IMR-90 (cell line): ENCODE data around the gene RCE1. TPM values are rescaled to one million over a fixed set of nuclear protein-coding genes. Genes with fewer than 3 reads are reported as not detected.

Source experiments
- ATAC-seq: fragments of 200-7000 bp; cut with Tn5 transposase; 2 replicates; pipeline ENCODE4 v1.9.1; 2020; ENCODE audit warnings: low read depth, mild to moderate bottlenecking, moderate library complexity
- BruUV-seq: library from RNA; stranded (reverse); fragments of 400-500 nt; replicated peaks from 2 replicates; lab custom pipeline; 2021; lab: Mats Ljungman, UMichigan
- CTCF ChIA-PET: fragments of 300-600 bp; formaldehyde crosslinking; extraction: SDS; loops from one replicate; lab custom pipeline; 2021; ENCODE audit warnings: antibody characterized with exemption; lab: Yijun Ruan, JAX
- POLR2A ChIA-PET: fragments of 300-600 bp; sonication (Branson Sonifier 250); formaldehyde crosslinking; loops from one replicate; lab custom pipeline; 2022; ENCODE audit warnings: antibody characterized with exemption; ENCODE audit not compliant: unreplicated experiment; lab: Charles Lee
- DNase-seq: peaks from one replicate; pipeline ENCODE4 v3.0.0; 2013
- H2AFZ ChIP-seq: replicated peaks from 2 replicates; pipeline ENCODE3; 2013; ENCODE audit warnings: low read length, mild to moderate bottlenecking; ENCODE audit not compliant: poor library complexity
- H2AK5ac ChIP-seq: 2 replicates; pipeline ENCODE4 v1.6.1; 2013; ENCODE audit warnings: low read depth, low read length, inconsistent platforms
- H2AK9ac ChIP-seq: replicated peaks from 2 replicates; pipeline ENCODE3; 2013; ENCODE audit warnings: mild to moderate bottlenecking, low read depth, low read length, moderate library complexity; ENCODE audit not compliant: poor library complexity
- H2BK120ac ChIP-seq: 2 replicates; pipeline ENCODE4 v1.6.1; 2013; ENCODE audit warnings: low read depth, low read length, inconsistent platforms
- H2BK15ac ChIP-seq: 3 replicates; pipeline ENCODE4 v1.6.1; 2013; ENCODE audit warnings: low read depth, low read length, inconsistent platforms
- H2BK20ac ChIP-seq: 2 replicates; pipeline ENCODE4 v1.6.1; 2013; ENCODE audit warnings: low read depth, mild to moderate bottlenecking, inconsistent platforms, low read length, moderate library complexity
- H2BK5ac ChIP-seq: 2 replicates; pipeline ENCODE4 v1.6.1; 2013; ENCODE audit warnings: mild to moderate bottlenecking, low read depth, low read length, inconsistent platforms; ENCODE audit not compliant: poor library complexity, severe bottlenecking
- H3K14ac ChIP-seq: replicated peaks from 2 replicates; pipeline ENCODE4 v1.6.1; 2013; ENCODE audit warnings: low read depth, low read length, inconsistent platforms
- H3K18ac ChIP-seq: 2 replicates; pipeline ENCODE4 v1.6.1; 2013; ENCODE audit warnings: low read depth, low read length, control low read depth
- H3K23ac ChIP-seq: 2 replicates; pipeline ENCODE4 v1.6.1; 2013; ENCODE audit warnings: low read depth, low read length, inconsistent platforms
- H3K27ac ChIP-seq: 2 replicates; pipeline ENCODE4 v1.5.1; 2013; ENCODE audit warnings: mild to moderate bottlenecking, control low read depth, low read length; ENCODE audit not compliant: insufficient read depth
- H3K27me3 ChIP-seq: 2 replicates; pipeline ENCODE4 v1.6.1; 2013; ENCODE audit warnings: low read length; ENCODE audit not compliant: control insufficient read depth, insufficient read depth
- H3K36me3 ChIP-seq: 2 replicates; pipeline ENCODE4 v1.6.1; 2013; ENCODE audit warnings: low read length, mixed read lengths; ENCODE audit not compliant: control insufficient read depth, insufficient read depth
- H3K4ac ChIP-seq: 2 replicates; pipeline ENCODE4 v1.6.1; 2013; ENCODE audit warnings: low read depth, low read length, inconsistent platforms
- H3K4me1 ChIP-seq: 2 replicates; pipeline ENCODE4 v1.6.1; 2013; ENCODE audit warnings: low read length, mixed read lengths; ENCODE audit not compliant: control insufficient read depth, insufficient read depth
- H3K4me2 ChIP-seq: 2 replicates; pipeline ENCODE4 v1.6.1; 2013; ENCODE audit warnings: low read depth, mild to moderate bottlenecking, control low read depth, low read length, moderate library complexity
- H3K4me3 ChIP-seq: 2 replicates; pipeline ENCODE4 v1.5.1; 2013; ENCODE audit warnings: low read depth, mild to moderate bottlenecking, control low read depth, low read length, moderate library complexity; ENCODE audit not compliant: insufficient read depth
- H3K56ac ChIP-seq: 2 replicates; pipeline ENCODE4 v1.6.1; 2013; ENCODE audit warnings: low read length, inconsistent platforms; ENCODE audit not compliant: insufficient read depth; ENCODE audit errors: extremely low read depth
- H3K79me1 ChIP-seq, 2 experiments: 2 replicates each; pipeline ENCODE4 v1.6.1; 2013; ENCODE audit warnings: low read length in 2 of 2, inconsistent platforms in 1 of 2, low read depth in 1 of 2
- H3K9ac ChIP-seq: 2 replicates; pipeline ENCODE4 v1.6.1; 2013; ENCODE audit warnings: low read depth, low read length, control low read depth
- H3K9me1 ChIP-seq: 2 replicates; pipeline ENCODE4 v1.6.1; 2013; ENCODE audit warnings: low read length, inconsistent platforms; ENCODE audit not compliant: insufficient read depth
- H3K9me3 ChIP-seq: 2 replicates; pipeline ENCODE4 v1.6.1; 2013; ENCODE audit warnings: low read length; ENCODE audit not compliant: control insufficient read depth, insufficient read depth
- H4K20me1 ChIP-seq: 2 replicates; pipeline ENCODE4 v1.6.1; 2013; ENCODE audit warnings: low read length, inconsistent platforms; ENCODE audit not compliant: insufficient read depth
- H4K5ac ChIP-seq: 2 replicates; pipeline ENCODE4 v1.6.1; 2013; ENCODE audit warnings: mild to moderate bottlenecking, low read depth, low read length, control low read depth
- H4K8ac ChIP-seq, 2 experiments: 2 replicates each; pipeline ENCODE4 v1.6.1; 2013; ENCODE audit warnings: low read depth in 2 of 2, low read length in 2 of 2, control low read depth in 1 of 2, inconsistent platforms in 1 of 2
- H4K91ac ChIP-seq: 2 replicates; pipeline ENCODE4 v1.6.1; 2013; ENCODE audit warnings: low read depth, low read length, inconsistent platforms; ENCODE audit not compliant: insufficient read depth
- CHD1 ChIP-seq: IDR thresholded peaks from 2 replicates; pipeline ENCODE4 v1.6.1; 2012; ENCODE audit warnings: low read depth, low read length, improper control_type of control experiment
- CTCF ChIP-seq: conservative IDR thresholded peaks from 2 replicates; pipeline ENCODE4 v1.5.1; 2012; ENCODE audit warnings: mild to moderate bottlenecking, low read depth, low read length, improper control_type of control experiment
- FOS ChIP-seq: fragments of 150-350 bp; IDR thresholded peaks from 2 replicates; pipeline ENCODE4 v1.6.1; 2016; ENCODE audit warnings: low read depth, low read length
- MAFK ChIP-seq: IDR thresholded peaks from 2 replicates; pipeline ENCODE4 v1.6.1; 2012; ENCODE audit warnings: low read depth, low read length, improper control_type of control experiment
- MAZ ChIP-seq: IDR thresholded peaks from 2 replicates; pipeline ENCODE4 v1.6.1; 2012; ENCODE audit warnings: low read depth, mild to moderate bottlenecking, low read length, improper control_type of control experiment, moderate library complexity, borderline replicate concordance
- MXI1 ChIP-seq: IDR thresholded peaks from 2 replicates; pipeline ENCODE4 v1.6.1; 2012; ENCODE audit warnings: low read depth, mild to moderate bottlenecking, low read length, moderate library complexity, borderline replicate concordance
- NFE2L2 ChIP-seq: fragments of 150-350 bp; IDR thresholded peaks from 2 replicates; pipeline ENCODE4 v1.6.1; 2016; ENCODE audit warnings: low read depth, mild to moderate bottlenecking, low read length
- RAD21 ChIP-seq: IDR thresholded peaks from 2 replicates; pipeline ENCODE4 v1.6.1; 2012; ENCODE audit warnings: low read length, improper control_type of control experiment
- RCOR1 ChIP-seq: IDR thresholded peaks from 2 replicates; pipeline ENCODE4 v1.6.1; 2012; ENCODE audit warnings: mild to moderate bottlenecking, low read length, improper control_type of control experiment; ENCODE audit not compliant: insufficient replicate concordance
- SMC3 ChIP-seq: fragments of 150-350 bp; IDR thresholded peaks from 2 replicates; pipeline ENCODE4 v1.6.1; 2016; ENCODE audit warnings: low read depth, mild to moderate bottlenecking, antibody characterized with exemption, low read length, moderate library complexity
- WGBS, 2 experiments: methylation state at CpG; one replicate each; pipeline versions ENCODE4 v1.1.5 to v1.1.7; 2013; ENCODE audit warnings: missing lambda C conversion rate in 2 of 2; ENCODE audit not compliant: insufficient read length in 1 of 2; ENCODE audit errors: extremely low coverage in 2 of 2; 5-methylcytosine and 5-hydroxymethylcytosine counted together
- dilution Hi-C: fragments of 300-500 bp; cut with HindIII; formaldehyde crosslinking; loops from one replicate; pipeline ENCODE4 v1.14.3; 2018; ENCODE audit warnings: low sequenced_read_pairs; ENCODE audit not compliant: unreplicated experiment
- in situ Hi-C: fragments of 300-500 bp; cut with MboI; formaldehyde crosslinking; loops from 3 replicates; pipeline ENCODE4 v1.14.3; 2019; ENCODE audit warnings: low sequenced_read_pairs, inconsistent platforms, mixed read lengths
- intact Hi-C: fragments of 100-400 bp; cut with micrococcal nuclease; formaldehyde crosslinking; loops from 2 replicates; pipeline ENCODE4 v1.10.0; 2022
- polyA plus RNA-seq, 3 experiments: library from polyadenylated mRNA; depleted of rRNA; stranded (reverse); fragments of >200 nt; gene quantifications; 2 replicates each; pipeline ENCODE4 v1.2.3, GENCODE V29; 2012; ENCODE audit warnings: low replicate concordance in 1 of 3
- total RNA-seq: library from RNA; depleted of rRNA; stranded (reverse); fragments of >200 nt; gene quantifications from 2 replicates; pipeline ENCODE4 v1.2.3, GENCODE V29; 2012
- TF ChIP-seq, protein P1 (sequence below): fragments of 150-350 bp; IDR thresholded peaks from 2 replicates; pipeline ENCODE4 v1.6.1; 2017; ENCODE audit warnings: mild to moderate bottlenecking, antibody characterized with exemption, low read length, low read depth

The RCE1 gene
- total and polyA plus RNA-seq, 2 of the 4 experiments (the other 2 are of a cell fraction), result 6.6 to 19.4 TPM

DNA sequence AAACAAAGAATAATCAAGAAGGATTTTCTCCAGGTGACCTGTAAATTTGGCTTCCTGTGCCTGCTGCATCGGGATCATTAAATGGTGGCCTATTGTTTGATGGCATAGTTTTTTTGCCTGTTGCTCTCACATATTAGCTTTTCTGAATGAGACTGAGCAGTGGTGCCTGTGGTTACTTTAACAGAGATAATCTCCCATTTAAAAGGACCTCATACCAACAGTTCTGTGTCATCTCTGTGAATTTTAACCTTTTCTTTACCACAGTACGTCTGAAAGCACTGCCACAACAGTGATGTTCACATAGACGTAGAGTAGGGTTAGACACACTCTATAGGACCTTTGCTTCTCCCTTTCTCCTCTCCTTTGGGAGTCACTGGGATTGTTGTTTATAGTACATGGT is 22.9 kb upstream of the RCE1 start:
- H3K9ac ChIP-seq, result no peak overlapping the region
- intact Hi-C loops (no loop called here), in situ Hi-C loops (no loop called here), dilution Hi-C loops (no loop called here)
- H4K91ac ChIP-seq, result no peak overlapping the region
- H3K9me1 ChIP-seq, result no peaks in the 10 kb centered on the region
- H3K4me3 ChIP-seq, result no peak overlapping the region
- no peak overlapping the region for H2BK20ac ChIP-seq
- peaks cover 2% of the 10 kb centered on the region; the same call in 1 of the 2 replicates for H3K36me3 ChIP-seq
- ChIA-PET CTCF (interaction anchor here (1.3 kb wide), 1 partner anchor 14 kb away, joined by 4 read pairs; no protein-coding TSS in a partner anchor), POLR2A (no interaction called here)
- no peaks in the 10 kb centered on the region for H3K79me1 ChIP-seq
- DNase-seq, result no peak
- no peak overlapping the region for H2BK15ac ChIP-seq
- BruUV-seq, result no TSS peak
- no peaks in the 10 kb centered on the region for H4K20me1 ChIP-seq
- H4K5ac ChIP-seq, result no peak overlapping the region
- no peak overlapping the region for H2BK120ac ChIP-seq
- H3K56ac ChIP-seq, result no peak overlapping the region
- H2AK9ac ChIP-seq, result no peak overlapping the region
- no peak overlapping the region for H3K4ac ChIP-seq
- WGBS, 2 experiments, result no CpG with 5 or more reads among the region's 3 CpGs
- H3K9me3 ChIP-seq, result no peaks in the 10 kb centered on the region
- H4K8ac ChIP-seq, result no peak overlapping the region
- H3K18ac ChIP-seq, result no peak overlapping the region
- H2AK5ac ChIP-seq, result no peak overlapping the region
- ATAC-seq, result peak; percentile 54; the same call in 1 of the 2 replicates
- no peak overlapping the region for H3K27ac ChIP-seq
- no peak for TF ChIP-seq NFE2L2
- TF ChIP-seq FOS, result no peak
- TF ChIP-seq RAD21, result no peak
- no peak for TF ChIP-seq CHD1
- TF ChIP-seq MAFK, result no peak
- TF ChIP-seq, protein P1, sequence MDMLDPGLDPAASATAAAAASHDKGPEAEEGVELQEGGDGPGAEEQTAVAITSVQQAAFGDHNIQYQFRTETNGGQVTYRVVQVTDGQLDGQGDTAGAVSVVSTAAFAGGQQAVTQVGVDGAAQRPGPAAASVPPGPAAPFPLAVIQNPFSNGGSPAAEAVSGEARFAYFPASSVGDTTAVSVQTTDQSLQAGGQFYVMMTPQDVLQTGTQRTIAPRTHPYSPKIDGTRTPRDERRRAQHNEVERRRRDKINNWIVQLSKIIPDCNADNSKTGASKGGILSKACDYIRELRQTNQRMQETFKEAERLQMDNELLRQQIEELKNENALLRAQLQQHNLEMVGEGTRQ, result no peak
- no peak for TF ChIP-seq CTCF
- no peak for TF ChIP-seq SMC3
- no peak for TF ChIP-seq RCOR1
- TF ChIP-seq MAZ, result no peak
- no peak for TF ChIP-seq MXI1
- H2BK5ac ChIP-seq, result no peak overlapping the region
- H2AFZ ChIP-seq, result no peak overlapping the region
- no peak overlapping the region for H3K14ac ChIP-seq
- no peak overlapping the region for H3K4me2 ChIP-seq
- H3K27me3 ChIP-seq, result no peaks in the 10 kb centered on the region
- no peak overlapping the region for H3K23ac ChIP-seq
- H3K4me1 ChIP-seq, result peaks cover 2% of the 10 kb centered on the region; the same call in 1 of the 2 replicates
